ENCODE data around the gene LDLRAD4.

The LDLRAD4 gene

GRCh38 chr18:13220361-13220991 lies 1.9 kb downstream of the LDLRAD4 start:
- no peak overlapping the region for H3K4me3 ChIP-seq (ENCODE audit: low read depth, low read length)
- TF ChIP-seq, protein P1, sequence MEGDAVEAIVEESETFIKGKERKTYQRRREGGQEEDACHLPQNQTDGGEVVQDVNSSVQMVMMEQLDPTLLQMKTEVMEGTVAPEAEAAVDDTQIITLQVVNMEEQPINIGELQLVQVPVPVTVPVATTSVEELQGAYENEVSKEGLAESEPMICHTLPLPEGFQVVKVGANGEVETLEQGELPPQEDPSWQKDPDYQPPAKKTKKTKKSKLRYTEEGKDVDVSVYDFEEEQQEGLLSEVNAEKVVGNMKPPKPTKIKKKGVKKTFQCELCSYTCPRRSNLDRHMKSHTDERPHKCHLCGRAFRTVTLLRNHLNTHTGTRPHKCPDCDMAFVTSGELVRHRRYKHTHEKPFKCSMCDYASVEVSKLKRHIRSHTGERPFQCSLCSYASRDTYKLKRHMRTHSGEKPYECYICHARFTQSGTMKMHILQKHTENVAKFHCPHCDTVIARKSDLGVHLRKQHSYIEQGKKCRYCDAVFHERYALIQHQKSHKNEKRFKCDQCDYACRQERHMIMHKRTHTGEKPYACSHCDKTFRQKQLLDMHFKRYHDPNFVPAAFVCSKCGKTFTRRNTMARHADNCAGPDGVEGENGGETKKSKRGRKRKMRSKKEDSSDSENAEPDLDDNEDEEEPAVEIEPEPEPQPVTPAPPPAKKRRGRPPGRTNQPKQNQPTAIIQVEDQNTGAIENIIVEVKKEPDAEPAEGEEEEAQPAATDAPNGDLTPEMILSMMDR (IDR thresholded peaks at IDR 0.05; ENCODE audit: low read depth, low read length): no peak

GRCh38 chr18:13221869-13222855 lies 3.6 kb downstream of the LDLRAD4 start:
- TF ChIP-seq, protein P1 (IDR thresholded peaks at IDR 0.05; ENCODE audit: low read depth, low read length): no peak
- no peak overlapping the region for H3K4me3 ChIP-seq (ENCODE audit: low read depth, low read length)

GRCh38 chr18:13222856-13223281 lies 4.3 kb downstream of the LDLRAD4 start:
- H3K4me3 ChIP-seq (ENCODE audit: low read depth, low read length): no peak overlapping the region
- TF ChIP-seq, protein P1 (IDR thresholded peaks at IDR 0.05; ENCODE audit: low read depth, low read length): no peak

GRCh38 chr18:13223311-13224143 lies 5.0 kb downstream of the LDLRAD4 start:
- H3K4me3 ChIP-seq (ENCODE audit: low read depth, low read length): no peak overlapping the region
- TF ChIP-seq, protein P1 (IDR thresholded peaks at IDR 0.05; ENCODE audit: low read depth, low read length): no peak

DNA sequence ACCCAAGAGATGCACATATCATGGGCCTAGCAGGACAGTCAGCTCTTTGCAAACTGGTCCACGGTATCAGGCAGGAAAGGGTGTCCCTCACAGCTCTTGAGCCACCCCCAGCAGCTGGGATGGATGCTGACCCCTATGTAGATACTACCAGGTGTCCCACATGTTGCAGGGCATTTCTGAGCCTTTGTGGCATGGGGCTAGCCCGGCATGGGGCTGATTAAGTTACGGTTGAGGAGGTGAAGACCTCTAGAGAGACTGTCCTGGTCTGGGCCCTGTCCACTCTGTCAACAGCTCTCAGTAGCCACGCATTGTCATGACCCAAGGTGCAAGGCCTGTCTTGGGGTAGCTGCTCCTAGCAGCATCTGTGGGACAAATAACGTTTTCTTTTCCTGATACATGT lies 6.7 kb downstream of the LDLRAD4 start:
- TF ChIP-seq, protein P1 (IDR thresholded peaks at IDR 0.05; ENCODE audit: low read depth, low read length): no peak
- H3K4me3 ChIP-seq (ENCODE audit: low read depth, low read length): no peak overlapping the region

DNA sequence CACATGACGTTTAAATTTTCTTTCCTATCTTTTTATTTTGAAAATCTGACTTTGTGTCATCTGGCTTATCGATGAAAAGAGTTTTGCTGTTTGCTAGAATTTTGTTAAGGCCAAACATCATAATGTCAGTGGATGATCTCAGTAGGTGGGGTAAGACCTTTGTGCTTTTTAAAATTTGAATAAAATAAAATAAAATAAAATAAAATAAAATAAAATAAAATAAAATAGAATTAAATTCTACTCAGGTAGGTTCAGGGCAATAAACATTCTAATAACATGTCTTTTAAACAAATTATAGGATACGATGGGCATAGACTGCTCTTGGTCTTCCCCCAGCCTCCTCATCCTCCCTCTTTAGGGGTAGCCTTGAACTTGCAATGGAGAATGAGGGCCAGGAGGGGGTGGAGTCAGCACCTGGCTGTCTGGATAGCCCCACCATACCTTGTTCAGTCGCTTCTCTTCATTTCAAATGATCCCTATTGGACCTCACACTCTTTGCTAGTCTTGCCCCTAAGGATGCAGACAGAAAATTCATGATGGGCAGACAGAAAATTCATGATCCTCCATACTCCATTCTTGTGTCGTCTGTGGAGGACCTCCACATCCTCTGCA lies 8.1 kb downstream of the LDLRAD4 start:
- TF ChIP-seq, protein P1 (IDR thresholded peaks at IDR 0.05; ENCODE audit: low read depth, low read length): no peak

More for the DNA sequence above, 8.1 kb downstream of the LDLRAD4 start:
- no peak overlapping the region for H3K4me3 ChIP-seq (ENCODE audit: low read depth, low read length)
